GM12878 (cell line): Measurements from ENCODE around the gene DBI.

Source experiments
- NR2C2 ChIP-seq: IDR thresholded peaks from 2 replicates; pipeline ENCODE4 v1.6.1; 2011; ENCODE audit warnings: borderline replicate concordance, low read depth; ENCODE audit not compliant: control insufficient read depth, insufficient read length
- RFX5 ChIP-seq: IDR thresholded peaks from 2 replicates; pipeline ENCODE4 v1.6.1; 2011; ENCODE audit warnings: low read depth, low read length, improper control_type of control experiment
- TF ChIP-seq, protein P1 (sequence below), 3 experiments: IDR thresholded peaks in 2 of 3; conservative IDR thresholded peaks in 1 of 3; 2 replicates each; pipeline ENCODE4 v1.5.1; 2011; ENCODE audit warnings: low read depth in 3 of 3, low read length in 3 of 3, mild to moderate bottlenecking in 3 of 3, control low read depth in 2 of 3, moderate library complexity in 2 of 3, inconsistent platforms in 1 of 3, mixed read lengths in 1 of 3; ENCODE audit not compliant: control insufficient read depth in 2 of 3, insufficient read depth in 1 of 3; ENCODE audit errors: extremely low read depth in 1 of 3
- TF ChIP-seq, protein P2 (sequence below): IDR thresholded peaks from 2 replicates; pipeline ENCODE4 v1.6.1; 2012; ENCODE audit warnings: low read depth, low read length, improper control_type of control experiment

- TF ChIP-seq, protein P1, sequence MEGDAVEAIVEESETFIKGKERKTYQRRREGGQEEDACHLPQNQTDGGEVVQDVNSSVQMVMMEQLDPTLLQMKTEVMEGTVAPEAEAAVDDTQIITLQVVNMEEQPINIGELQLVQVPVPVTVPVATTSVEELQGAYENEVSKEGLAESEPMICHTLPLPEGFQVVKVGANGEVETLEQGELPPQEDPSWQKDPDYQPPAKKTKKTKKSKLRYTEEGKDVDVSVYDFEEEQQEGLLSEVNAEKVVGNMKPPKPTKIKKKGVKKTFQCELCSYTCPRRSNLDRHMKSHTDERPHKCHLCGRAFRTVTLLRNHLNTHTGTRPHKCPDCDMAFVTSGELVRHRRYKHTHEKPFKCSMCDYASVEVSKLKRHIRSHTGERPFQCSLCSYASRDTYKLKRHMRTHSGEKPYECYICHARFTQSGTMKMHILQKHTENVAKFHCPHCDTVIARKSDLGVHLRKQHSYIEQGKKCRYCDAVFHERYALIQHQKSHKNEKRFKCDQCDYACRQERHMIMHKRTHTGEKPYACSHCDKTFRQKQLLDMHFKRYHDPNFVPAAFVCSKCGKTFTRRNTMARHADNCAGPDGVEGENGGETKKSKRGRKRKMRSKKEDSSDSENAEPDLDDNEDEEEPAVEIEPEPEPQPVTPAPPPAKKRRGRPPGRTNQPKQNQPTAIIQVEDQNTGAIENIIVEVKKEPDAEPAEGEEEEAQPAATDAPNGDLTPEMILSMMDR (IDR thresholded peaks at IDR 0.05 in 2 of 3, conservative IDR thresholded peaks at IDR 0.05 in 1 of 3; ENCODE audit: control insufficient read depth in 2 of 3, extremely low read depth in 1 of 3, insufficient read depth in 1 of 3, low read depth in 3 of 3, low read length in 3 of 3) = no peak
- TF ChIP-seq, protein P2, sequence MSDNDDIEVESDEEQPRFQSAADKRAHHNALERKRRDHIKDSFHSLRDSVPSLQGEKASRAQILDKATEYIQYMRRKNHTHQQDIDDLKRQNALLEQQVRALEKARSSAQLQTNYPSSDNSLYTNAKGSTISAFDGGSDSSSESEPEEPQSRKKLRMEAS = no peak
- TF ChIP-seq RFX5 = no peak
- no peak for TF ChIP-seq NR2C2
Observed at GRCh38 chr2:119359774-119360173, 7.0 kb upstream of the DBI start.
